ENCODE data around the gene TEX22. TPM values are rescaled to one million over a fixed set of nuclear protein-coding genes. Genes with fewer than 3 reads are reported as not detected.

TEX22 gene, protein sequence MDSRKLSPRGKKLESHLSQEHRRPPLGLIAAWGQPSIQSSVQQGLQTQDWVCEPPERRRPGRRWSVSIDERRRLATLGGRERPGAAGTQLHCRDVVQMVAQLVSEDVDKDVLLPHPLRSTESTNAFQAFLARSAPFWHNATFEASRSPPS
- 0.14 and 0.27 TPM in 2 replicates for total RNA-seq

DNA sequence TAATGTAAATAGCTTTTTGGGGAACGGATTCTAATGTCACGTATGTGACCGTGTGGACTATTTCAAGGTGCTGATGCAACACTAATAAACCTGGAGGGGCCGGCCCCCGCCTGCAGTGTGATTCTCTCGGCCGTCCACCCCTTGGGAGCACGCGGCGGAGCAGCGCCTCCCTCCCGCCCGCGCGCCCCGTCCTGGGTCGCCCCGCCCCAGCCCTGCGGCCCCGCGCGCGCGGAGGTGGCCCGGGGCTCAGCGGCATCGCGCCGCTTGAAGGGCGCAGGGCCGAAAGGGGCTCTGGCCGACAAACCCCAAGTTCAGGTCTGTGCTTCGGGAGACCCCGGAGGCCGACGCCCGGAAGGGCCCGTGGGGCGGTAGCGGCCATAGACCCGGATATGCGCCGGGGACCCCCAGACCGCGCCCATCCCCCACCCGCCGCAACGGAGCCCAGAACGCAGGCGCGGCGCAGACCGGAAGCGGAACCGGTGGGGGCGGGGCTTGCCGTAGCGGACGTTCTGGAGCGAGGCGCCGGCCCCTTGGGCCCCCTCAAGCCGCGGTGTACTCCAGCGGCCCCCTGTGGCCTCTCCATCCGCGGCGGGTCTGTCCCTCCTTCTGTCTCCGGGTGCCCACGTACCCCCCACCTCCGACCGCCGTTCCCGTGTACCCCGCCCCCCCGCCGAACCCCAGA lies at the start of gene TEX22:
TSS of gene TEX22 (plus strand) at position 495 of the 682 bp plus-strand sequence. CDS start 803 bp downstream, outside the sequence.

DNA sequence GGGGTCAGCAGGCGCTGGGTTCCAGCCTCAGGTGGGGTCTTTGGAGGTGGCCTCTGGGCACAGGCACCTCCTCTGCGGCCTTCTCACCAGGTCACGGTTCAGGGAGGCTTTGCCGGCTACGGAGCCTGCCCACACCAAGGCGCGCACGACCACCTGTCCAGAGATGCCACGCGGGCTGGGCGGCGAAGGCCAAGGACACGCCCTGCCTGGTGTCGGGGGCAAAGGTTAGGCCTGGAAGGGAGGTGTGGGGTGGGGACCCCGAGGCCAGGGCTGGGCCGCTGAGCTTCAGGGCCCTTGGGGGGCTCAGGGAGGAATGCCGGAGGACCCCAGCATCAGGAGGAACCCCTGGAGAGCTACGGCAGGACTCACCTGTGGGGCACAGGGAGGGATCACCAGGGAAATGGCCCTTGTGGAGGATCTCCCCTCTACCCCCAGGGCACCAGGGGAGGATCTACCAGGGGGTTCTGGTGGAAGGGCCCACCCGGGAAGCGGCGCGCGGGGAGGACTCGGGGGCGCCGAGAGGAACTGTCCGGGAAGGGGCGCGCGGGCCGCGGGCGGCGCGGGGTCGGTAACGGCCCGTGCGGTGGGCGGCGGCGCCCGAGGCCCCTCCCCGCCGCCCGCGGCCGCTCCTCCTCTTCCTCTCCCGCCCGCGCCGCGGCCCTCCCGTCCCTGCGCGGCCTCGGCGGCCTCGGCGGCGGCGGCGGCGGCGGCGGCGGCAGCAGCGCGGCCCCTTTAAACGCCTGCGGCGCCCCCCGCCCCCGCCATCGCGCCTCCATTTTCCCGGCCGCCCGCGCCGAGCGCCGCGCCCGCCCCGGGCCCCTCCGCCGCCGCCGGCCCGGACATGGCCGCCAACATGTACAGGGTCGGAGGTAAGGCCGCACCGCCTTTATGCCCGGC lies 21.1 kb downstream of the TEX22 start, which contains the start of gene MTA1:
TSS of gene MTA1 (plus strand) at position 633 of the 897 bp plus-strand sequence. CDS start at position 842, 209 bp downstream.

Other genes with a start within 250 kb of the TEX22 start
- gene JAG2, start 229.8 kb upstream of the TEX22 start, total RNA-seq: 29.5 and 37.5 TPM in 2 replicates
- gene NUDT14, start 217.2 kb upstream of the TEX22 start, total RNA-seq: 17.0 and 26.7 TPM in 2 replicates
- 51.5 and 54.1 TPM in 2 replicates for gene BTBD6, start 150.0 kb upstream of the TEX22 start, total RNA-seq
- gene BRF1, start 97.5 kb upstream of the TEX22 start, total RNA-seq: 40.3 and 40.8 TPM in 2 replicates
- gene PACS2, start 83.8 kb upstream of the TEX22 start, total RNA-seq: 52.8 and 54.9 TPM in 2 replicates
- 84.2 and 84.6 TPM in 2 replicates for gene MTA1, start 21.3 kb downstream of the TEX22 start, total RNA-seq
- 173 and 174 TPM in 2 replicates for gene CRIP2, start 76.3 kb downstream of the TEX22 start, total RNA-seq
- gene CRIP1, start 88.3 kb downstream of the TEX22 start, total RNA-seq: 0.53 and 0.79 TPM in 2 replicates
- gene TEDC1, start 92.7 kb downstream of the TEX22 start, total RNA-seq: 17.8 and 19.0 TPM in 2 replicates
- gene TMEM121, start 128.0 kb downstream of the TEX22 start, total RNA-seq: 3.7 and 5.7 TPM in 2 replicates